Esophagus mucosa (tissue), 1 donor: ENCODE results near the gene CDH15. TPM values are rescaled to one million over a fixed set of nuclear protein-coding genes. Genes with fewer than 3 reads are reported as not detected.
A peak's percentile ranks its signal among the peaks of the same experiment; 100 is the strongest.

Experiments
- ATAC-seq: fragments of 200-7000 bp; cut with Tn5 transposase; one replicate; pipeline ENCODE4 v1.9.1; 2020
- total RNA-seq: library from RNA; stranded (reverse); gene quantifications from one replicate; pipeline ENCODE4 v1.2.4, GENCODE V29; 2023
- donor health status: DM: yes; HTN: yes; CAD: no.

Gene CDH15
- total RNA-seq, 1 donor from 2014 or later = not detected

- ATAC-seq = no peak
Measured at GRCh38 chr16:89140981-89141883, 30.3 kb upstream of the CDH15 start.

GRCh38 chr16:89141884-89142267 is 29.7 kb upstream of the CDH15 start:
- ATAC-seq = no peak

DNA sequence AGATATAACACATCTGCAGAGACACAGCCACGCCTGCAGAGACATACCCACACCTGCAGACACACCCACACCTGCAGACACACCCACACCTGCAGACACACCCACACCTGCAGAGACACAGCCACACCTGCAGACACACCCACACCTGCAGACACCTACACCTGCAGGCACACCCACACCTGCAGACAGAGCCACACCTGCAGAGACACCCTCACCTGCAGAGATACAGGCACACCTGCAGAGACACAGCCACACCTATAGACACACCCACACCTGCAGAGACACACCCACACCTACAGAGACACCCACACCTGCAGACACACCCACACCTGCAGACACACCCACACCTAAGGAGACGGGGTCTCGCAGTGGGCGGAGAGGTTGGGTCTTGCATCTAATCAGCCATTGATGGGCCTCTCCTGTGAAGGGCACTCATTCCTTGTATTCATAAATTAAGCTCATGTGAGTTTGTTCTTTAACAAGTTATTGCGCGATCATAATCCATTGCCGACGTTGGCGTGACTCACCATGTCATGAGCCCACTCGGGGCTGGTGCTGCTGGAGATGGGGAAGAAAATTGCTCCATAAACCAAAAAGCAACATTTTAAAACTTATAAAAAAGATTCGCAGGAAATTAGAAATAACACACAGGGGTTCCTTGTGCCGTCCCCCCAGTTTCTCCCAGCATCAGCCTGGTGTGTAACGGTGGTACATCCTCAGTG is 28.9 kb upstream of the CDH15 start:
- peak; percentile 51 for ATAC-seq

DNA sequence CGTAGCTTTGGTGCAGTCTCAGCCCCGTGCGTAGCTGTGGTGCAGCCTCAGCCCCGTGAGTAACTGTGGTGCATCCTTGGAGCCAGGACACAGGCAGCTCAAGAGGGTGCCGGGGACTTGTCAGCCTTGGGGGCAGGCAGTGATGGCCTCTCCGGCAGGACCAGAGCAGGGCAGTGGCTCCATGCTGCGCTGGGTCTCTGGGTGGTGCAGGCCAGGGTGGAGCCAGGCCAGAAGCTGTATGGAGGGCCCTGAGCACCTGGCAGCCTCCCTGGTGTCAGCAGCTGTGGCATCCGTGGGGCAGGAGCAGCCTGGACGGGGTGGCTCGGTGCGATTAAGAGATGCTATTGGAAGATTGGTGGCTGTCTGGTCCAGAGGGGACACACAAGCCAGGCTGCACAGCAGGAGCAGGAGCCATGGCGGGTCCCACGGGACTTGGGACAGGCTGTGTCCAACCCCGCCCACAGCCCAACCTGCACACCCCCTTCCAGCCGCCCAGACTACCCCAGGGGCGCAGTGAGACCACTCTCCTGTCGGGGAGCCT is 28.3 kb upstream of the CDH15 start:
- ATAC-seq = no peak

- ATAC-seq = no peak
Measured at GRCh38 chr16:89143911-89144675, 27.5 kb upstream of the CDH15 start.

DNA sequence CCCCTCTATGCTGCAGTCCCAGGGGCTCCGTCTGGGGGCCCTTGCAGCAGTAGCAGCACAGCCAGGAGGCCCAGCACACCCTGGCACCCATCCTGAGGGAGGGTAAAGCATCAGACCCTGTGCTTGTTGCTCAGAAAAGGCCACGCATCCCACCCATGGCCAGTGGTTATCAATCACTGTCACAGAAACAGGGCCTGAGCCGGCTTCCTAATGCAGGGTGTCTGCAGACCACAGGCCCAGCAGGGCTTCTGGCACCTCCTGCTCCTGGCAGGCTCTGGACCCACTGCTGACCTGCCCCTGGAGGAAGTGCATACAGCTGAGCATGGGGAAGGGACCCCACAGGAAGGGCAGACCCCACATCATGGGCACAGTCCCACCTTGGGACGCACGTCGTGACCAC is 26.9 kb upstream of the CDH15 start:
- ATAC-seq = no peak

GRCh38 chr16:89145406-89146161 is 26.0 kb upstream of the CDH15 start:
- no peak for ATAC-seq

- ATAC-seq = no peak
Measured at GRCh38 chr16:89146211-89147005, 25.1 kb upstream of the CDH15 start.

DNA sequence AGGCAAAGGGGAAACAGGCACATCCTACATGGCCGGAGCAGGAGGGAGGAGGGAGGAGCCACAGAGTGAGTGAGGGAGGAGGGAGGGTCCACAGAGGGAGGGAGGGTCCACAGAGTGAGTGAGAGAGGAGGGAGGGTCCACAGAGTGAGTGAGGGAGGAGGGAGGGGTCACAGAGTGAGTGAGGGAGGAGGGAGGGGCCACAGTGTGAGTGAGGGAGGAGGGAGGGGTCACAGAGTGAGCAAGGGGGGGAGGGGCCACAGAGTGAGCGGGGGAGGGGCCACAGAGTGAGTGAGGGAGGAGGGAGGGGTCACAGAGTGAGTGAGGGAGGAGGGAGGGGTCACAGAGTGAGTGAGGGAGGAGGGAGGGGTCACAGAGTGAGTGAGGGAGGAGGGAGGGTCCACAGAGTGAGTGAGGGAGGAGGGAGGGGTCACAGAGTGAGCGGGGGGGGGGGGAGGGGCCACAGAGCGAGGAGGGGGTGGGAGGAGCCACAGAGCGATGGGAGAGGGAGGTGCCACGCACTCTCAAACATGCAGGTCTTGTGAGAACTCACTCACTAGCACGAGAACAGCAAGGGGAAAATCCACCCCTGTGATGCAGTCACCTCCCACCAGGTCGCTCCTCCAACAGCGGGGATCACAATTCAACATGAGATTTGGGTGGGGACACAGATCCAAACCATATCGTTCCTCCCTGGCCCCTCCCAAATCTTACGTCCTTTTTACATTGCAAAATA is 24.3 kb upstream of the CDH15 start:
- ATAC-seq = no peak

DNA sequence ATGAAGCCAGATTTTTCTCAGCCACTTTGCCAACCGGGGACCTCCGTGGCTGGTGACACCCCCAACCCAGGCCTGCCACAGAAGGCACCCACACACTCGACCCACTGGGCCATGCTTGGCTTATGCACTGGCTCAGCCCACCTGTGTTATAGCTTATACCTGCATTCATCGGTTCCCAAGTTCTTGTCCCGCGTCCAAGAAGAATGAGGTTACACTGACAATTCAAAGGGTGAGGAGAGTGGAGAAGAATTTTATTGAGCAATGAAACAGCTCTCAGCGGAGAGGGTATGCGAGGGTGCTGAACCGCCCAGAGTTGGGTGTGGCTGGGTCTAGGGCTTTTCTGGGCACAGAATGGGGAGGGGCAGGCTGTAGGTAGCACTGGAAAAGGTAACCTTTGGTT is 22.2 kb upstream of the CDH15 start:
- peak; percentile 55 for ATAC-seq

GRCh38 chr16:89150090-89150835 is 21.3 kb upstream of the CDH15 start:
- peak; percentile 67 for ATAC-seq

GRCh38 chr16:89150981-89151380 is 20.6 kb upstream of the CDH15 start:
- ATAC-seq = no peak

GRCh38 chr16:89152831-89153700 is 18.5 kb upstream of the CDH15 start:
- ATAC-seq = peak; percentile 1

DNA sequence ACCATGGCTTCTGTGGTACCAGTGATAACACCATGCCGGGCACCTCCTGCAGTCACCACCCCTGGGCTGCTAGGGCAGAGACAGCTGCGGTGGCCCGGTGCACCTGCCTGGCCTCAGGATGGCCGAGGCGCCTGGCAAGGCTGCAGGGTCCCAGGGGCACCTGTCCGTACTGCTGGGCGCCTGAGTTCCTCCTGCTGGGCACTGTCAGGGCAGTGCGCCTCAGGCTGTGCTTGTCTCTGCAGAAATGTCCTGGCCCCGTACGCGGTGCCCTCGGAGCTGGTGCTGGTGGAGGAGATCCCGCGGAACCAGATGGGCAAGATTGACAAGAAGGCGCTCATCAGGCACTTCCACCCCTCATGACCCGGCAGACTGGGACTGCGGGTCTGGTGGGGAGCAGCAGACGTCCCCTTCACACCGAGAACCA is 17.7 kb upstream of the CDH15 start:
- peak; percentile 71 for ATAC-seq

GRCh38 chr16:89154390-89155183 is 17.0 kb upstream of the CDH15 start:
- no peak for ATAC-seq

DNA sequence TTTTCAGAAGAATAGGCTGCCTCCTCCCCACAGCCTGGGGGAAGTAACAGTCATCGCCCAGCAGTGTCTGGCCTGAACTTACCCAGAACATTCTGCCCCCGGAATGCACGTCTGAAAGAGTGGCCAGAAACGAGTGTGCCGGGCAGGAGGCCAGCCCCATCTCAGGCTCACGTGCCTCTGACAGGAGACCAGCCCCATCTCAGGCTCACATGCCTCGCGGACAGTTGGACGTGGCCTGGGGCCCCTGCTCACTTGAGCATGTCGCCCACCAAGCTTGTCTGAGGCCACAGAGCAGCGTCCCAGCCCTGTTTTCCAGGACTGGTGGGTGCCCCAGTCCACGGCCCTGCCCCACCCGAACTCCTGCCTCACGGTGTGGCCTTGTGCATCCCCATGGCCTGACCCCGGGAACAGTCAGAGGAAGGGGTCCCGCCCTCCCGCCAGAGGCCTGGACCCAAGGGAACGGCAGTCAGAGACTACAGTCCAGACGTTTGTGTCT is 16.3 kb upstream of the CDH15 start:
- peak; percentile 2 for ATAC-seq
